NT2/D1 (cell line): ENCODE measurements around the gene MORC4.

Experiments
- SUZ12 ChIP-seq: IDR thresholded peaks from 2 replicates; pipeline ENCODE4 v1.6.1; 2011; ENCODE audit not compliant: insufficient read length, insufficient read depth; ENCODE audit errors: extremely low read depth
- YY1 ChIP-seq: IDR thresholded peaks from 2 replicates; pipeline ENCODE4 v1.6.1; 2011; ENCODE audit not compliant: insufficient read length, insufficient read depth
- ZNF274 ChIP-seq: IDR thresholded peaks from 2 replicates; pipeline ENCODE4 v1.6.1; 2011; ENCODE audit warnings: mild to moderate bottlenecking, low read depth, low read length

DNA sequence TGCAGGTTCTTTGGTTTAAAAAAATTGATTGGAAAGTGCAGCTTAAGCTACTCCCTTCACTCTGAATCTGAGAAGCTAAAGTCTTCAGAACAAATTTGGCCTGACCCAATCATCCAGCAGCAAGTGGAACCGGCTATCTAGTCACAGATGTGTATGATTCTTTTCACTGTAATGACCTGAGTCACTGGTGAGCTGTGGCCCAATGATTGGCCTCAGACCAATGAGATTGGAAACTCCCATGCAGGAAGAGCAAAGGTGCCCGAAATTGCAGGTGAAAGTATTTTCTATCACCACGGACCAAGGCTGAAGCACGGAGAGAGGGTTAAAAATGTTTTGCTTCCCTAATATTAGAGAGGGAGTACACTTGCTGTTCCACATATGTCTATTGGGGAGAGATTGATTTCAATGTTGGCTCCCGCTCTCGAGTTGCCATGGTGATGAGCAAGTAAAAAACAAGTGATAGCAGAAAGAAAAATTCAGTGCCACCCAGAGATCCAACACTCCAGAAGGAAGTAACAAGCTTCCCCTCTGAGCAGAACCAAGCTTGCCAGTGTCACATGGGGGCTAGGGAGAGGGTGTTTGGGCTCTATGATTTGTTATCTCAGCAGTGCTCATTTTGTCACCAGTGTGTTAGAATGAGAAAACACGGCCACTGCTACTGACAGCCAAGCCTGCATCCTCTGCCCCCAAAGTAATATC is 108.1 kb downstream of the MORC4 start:
- TF ChIP-seq ZNF274 (no peak), YY1 (no peak), SUZ12 (no peak)
